ENCODE measurements around the gene AP5B1. TPM values are rescaled to one million over a fixed set of nuclear protein-coding genes. Genes with fewer than 3 reads are reported as not detected.
A peak's percentile ranks its signal among the peaks of the same experiment; 100 is the strongest.

The AP5B1 gene
- total RNA-seq, 1 experiment from 2014 or later: 19.5 TPM

GRCh38 chr11:65811764-65812475 is 31.1 kb upstream of the AP5B1 start:
- ChIA-PET RAD21 (ENCODE audit: low non-redundant PET in 1 of 2, low total read pairs in 2 of 2, uncharacterized antibody in 2 of 2, unreplicated experiment in 2 of 2) (no interaction called here), POLR2A (no interaction called here), CTCF (interaction anchor here (2.4 kb wide), 1 partner anchor 32 kb away, joined by 10 read pairs; the partner anchor contains the start of gene AP5B1)
- peaks cover 0 to 2% of the 10 kb centered on the region in 2 experiments; a peak in 2 of 4 replicates for H3K4me1 ChIP-seq (ENCODE audit: control insufficient read depth in 1 of 2, insufficient read depth in 2 of 2, low read length in 2 of 2)
- BruUV-seq (replicated peaks): no TSS peak
- H4K20me1 ChIP-seq (ENCODE audit: insufficient read depth): no peaks in the 10 kb centered on the region
- H3K9me2 ChIP-seq (ENCODE audit: insufficient read depth): no peaks in the 10 kb centered on the region
- H3K9me3 ChIP-seq (ENCODE audit: control insufficient read depth in 1 of 2, insufficient read depth in 1 of 2, low read depth in 1 of 2, low read length in 2 of 2): no peaks in the 10 kb centered on the region
- H3K9ac ChIP-seq (ENCODE audit: low read length): no peak overlapping the region
- no peaks in the 10 kb centered on the region for H3K27me3 ChIP-seq (ENCODE audit: insufficient read depth, low read length)
- no peaks in the 10 kb centered on the region for H3K79me2 ChIP-seq (ENCODE audit: insufficient read depth, low read length)
- H3K27ac ChIP-seq (ENCODE audit: low read depth, low read length): no peak overlapping the region
- intact Hi-C loops (cut with micrococcal nuclease): no loop called here
- H2AFZ ChIP-seq (ENCODE audit: low read depth, low read length, poor library complexity, severe bottlenecking): no peak overlapping the region
- TF ChIP-seq CBX3 (IDR thresholded peaks at IDR 0.05; ENCODE audit: low read depth) (no peak), SRF (IDR thresholded peaks at IDR 0.05; ENCODE audit: low read depth) (no peak), JUND (IDR thresholded peaks at IDR 0.05) (no peak), EGR1 (IDR thresholded peaks at IDR 0.05; ENCODE audit: low read depth) (no peak), ZFX (IDR thresholded peaks at IDR 0.05) (no peak), CEBPB (IDR thresholded peaks at IDR 0.05; ENCODE audit: low read depth) (no peak), YY1 (IDR thresholded peaks at IDR 0.05; ENCODE audit: extremely low read depth, insufficient replicate concordance, low read depth, low read length) (no peak), TCF7L2 (IDR thresholded peaks at IDR 0.05; ENCODE audit: borderline replicate concordance, extremely low read depth, insufficient read depth, insufficient read length) (no peak)
- no peak for ATAC-seq
- no peak overlapping the region for H3K4me3 ChIP-seq (replicated peaks in 1 of 2; ENCODE audit: low read depth in 1 of 2, low read length in 2 of 2)
- no peak overlapping the region for H3K4me2 ChIP-seq (ENCODE audit: low read length)
- no peaks in the 10 kb centered on the region for H3K36me3 ChIP-seq (ENCODE audit: control insufficient read depth in 1 of 2, insufficient read depth in 2 of 2, low read length in 2 of 2)
- no peak for DNase-seq (ENCODE audit: low read depth, low spot score)

GRCh38 chr11:65810046-65810868 is 29.5 kb upstream of the AP5B1 start:
- POLR2A ChIA-PET: no interaction called here
- no peaks in the 10 kb centered on the region for H3K27me3 ChIP-seq (ENCODE audit: insufficient read depth, low read length)
- CTCF ChIA-PET: interaction anchor here (0.9 to 1.2 kb wide), 2 partner anchors 30 to 49 kb away, joined by 3 read pairs; no protein-coding TSS in a partner anchor

More at GRCh38 chr11:65810046-65810868, 29.5 kb upstream of the AP5B1 start:
- BruUV-seq (replicated peaks): no TSS peak
- Histone ChIP-seq H3K9me3 (ENCODE audit: control insufficient read depth in 1 of 2, insufficient read depth in 1 of 2, low read depth in 1 of 2, low read length in 2 of 2) (no peaks in the 10 kb centered on the region), H3K27ac (ENCODE audit: low read depth, low read length) (no peak overlapping the region), H3K79me2 (ENCODE audit: insufficient read depth, low read length) (no peaks in the 10 kb centered on the region), H4K20me1 (ENCODE audit: insufficient read depth) (no peaks in the 10 kb centered on the region), H3K4me3 (replicated peaks in 1 of 2; ENCODE audit: low read depth in 1 of 2, low read length in 2 of 2) (no peak overlapping the region), H3K9ac (ENCODE audit: low read length) (no peak overlapping the region), H3K9me2 (ENCODE audit: insufficient read depth) (no peaks in the 10 kb centered on the region), H2AFZ (ENCODE audit: low read depth, low read length, poor library complexity, severe bottlenecking) (no peak overlapping the region), H3K4me1 (ENCODE audit: control insufficient read depth in 1 of 2, insufficient read depth in 2 of 2, low read length in 2 of 2) (no peaks in the 10 kb centered on the region), H3K36me3 (ENCODE audit: control insufficient read depth in 1 of 2, insufficient read depth in 2 of 2, low read length in 2 of 2) (no peaks in the 10 kb centered on the region), H3K4me2 (ENCODE audit: low read length) (no peak overlapping the region)
- no peak for DNase-seq (ENCODE audit: low read depth, low spot score)
- peak; percentile 73 for ATAC-seq
- TF ChIP-seq RAD21 (IDR thresholded peaks at IDR 0.05; ENCODE audit: low read depth) (peak; percentile 31), ELF1 (IDR thresholded peaks at IDR 0.05; ENCODE audit: borderline replicate concordance, low read depth) (no peak)
- RAD21 ChIA-PET (ENCODE audit: low non-redundant PET in 1 of 2, low total read pairs in 2 of 2, uncharacterized antibody in 2 of 2, unreplicated experiment in 2 of 2): no interaction called here
- intact Hi-C loops (cut with micrococcal nuclease): no loop called here

All from HCT116 (cell line).